ENCODE results near the gene PHACTR3.

The PHACTR3 gene

GRCh38 chr20:59743308-59743707 is 139.0 kb downstream of the PHACTR3 start:
- TF ChIP-seq, protein P1, sequence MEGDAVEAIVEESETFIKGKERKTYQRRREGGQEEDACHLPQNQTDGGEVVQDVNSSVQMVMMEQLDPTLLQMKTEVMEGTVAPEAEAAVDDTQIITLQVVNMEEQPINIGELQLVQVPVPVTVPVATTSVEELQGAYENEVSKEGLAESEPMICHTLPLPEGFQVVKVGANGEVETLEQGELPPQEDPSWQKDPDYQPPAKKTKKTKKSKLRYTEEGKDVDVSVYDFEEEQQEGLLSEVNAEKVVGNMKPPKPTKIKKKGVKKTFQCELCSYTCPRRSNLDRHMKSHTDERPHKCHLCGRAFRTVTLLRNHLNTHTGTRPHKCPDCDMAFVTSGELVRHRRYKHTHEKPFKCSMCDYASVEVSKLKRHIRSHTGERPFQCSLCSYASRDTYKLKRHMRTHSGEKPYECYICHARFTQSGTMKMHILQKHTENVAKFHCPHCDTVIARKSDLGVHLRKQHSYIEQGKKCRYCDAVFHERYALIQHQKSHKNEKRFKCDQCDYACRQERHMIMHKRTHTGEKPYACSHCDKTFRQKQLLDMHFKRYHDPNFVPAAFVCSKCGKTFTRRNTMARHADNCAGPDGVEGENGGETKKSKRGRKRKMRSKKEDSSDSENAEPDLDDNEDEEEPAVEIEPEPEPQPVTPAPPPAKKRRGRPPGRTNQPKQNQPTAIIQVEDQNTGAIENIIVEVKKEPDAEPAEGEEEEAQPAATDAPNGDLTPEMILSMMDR (conservative IDR thresholded peaks at IDR 0.05; ENCODE audit: low read depth, low read length) = no peak
- no peak overlapping the region for H3K4me3 ChIP-seq (ENCODE audit: low read depth, low read length)
- DNase-seq (ENCODE audit: low read depth) = no peak

- H3K4me3 ChIP-seq (ENCODE audit: low read depth, low read length) = no peak overlapping the region
- no peak for DNase-seq (ENCODE audit: low read depth)
- TF ChIP-seq, protein P1 (conservative IDR thresholded peaks at IDR 0.05; ENCODE audit: low read depth, low read length) = no peak
Measured at GRCh38 chr20:59743767-59744485, 139.6 kb downstream of the PHACTR3 start.

DNA sequence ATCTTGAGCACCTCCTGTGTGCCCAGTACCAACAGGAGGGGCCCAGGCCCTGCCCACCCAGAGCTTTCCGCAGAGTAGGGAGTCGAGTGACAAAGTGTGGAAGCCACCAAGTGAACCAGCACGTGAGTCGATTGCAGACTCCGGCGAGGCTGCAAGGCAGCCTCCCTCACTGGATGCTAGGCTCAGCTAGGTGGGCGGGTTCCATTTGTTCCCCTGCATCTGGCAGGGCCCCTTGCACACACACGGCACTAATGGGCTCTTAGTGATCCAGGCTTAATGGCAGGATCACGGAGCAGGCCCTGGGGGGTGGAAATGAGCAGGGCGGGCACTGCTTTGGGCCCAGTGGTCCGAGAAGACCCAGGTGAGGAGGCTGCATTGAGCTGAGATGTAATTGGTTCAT is 140.4 kb downstream of the PHACTR3 start:
- TF ChIP-seq, protein P1 (conservative IDR thresholded peaks at IDR 0.05; ENCODE audit: low read depth, low read length) = no peak

DNA sequence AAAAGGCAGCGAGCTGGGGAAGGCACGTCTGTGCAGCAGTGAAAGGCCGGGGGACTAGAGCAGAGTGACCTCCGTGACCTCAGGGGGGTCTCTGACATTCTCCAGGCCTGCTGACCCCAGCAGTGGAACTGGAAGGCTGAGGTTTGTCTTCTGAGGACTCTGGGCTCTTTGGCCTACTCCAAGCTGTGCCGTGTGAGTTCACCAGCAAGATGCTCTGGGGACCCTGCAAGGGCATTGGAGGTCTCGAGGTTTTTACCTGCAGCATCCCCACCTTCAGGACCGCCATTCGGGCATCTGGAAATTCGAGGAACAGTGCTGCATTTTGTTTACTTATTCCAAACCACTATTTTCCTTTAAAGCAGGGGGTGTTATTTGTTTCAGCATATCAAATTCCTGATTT is 140.9 kb downstream of the PHACTR3 start:
- H3K4me3 ChIP-seq (ENCODE audit: low read depth, low read length) = no peak overlapping the region
- DNase-seq (ENCODE audit: low read depth) = no peak
- TF ChIP-seq, protein P1 (conservative IDR thresholded peaks at IDR 0.05; ENCODE audit: low read depth, low read length) = no peak

More for the DNA sequence above, 140.4 kb downstream of the PHACTR3 start:
- H3K4me3 ChIP-seq (ENCODE audit: low read depth, low read length) = no peak overlapping the region
- no peak for DNase-seq (ENCODE audit: low read depth)

DNA sequence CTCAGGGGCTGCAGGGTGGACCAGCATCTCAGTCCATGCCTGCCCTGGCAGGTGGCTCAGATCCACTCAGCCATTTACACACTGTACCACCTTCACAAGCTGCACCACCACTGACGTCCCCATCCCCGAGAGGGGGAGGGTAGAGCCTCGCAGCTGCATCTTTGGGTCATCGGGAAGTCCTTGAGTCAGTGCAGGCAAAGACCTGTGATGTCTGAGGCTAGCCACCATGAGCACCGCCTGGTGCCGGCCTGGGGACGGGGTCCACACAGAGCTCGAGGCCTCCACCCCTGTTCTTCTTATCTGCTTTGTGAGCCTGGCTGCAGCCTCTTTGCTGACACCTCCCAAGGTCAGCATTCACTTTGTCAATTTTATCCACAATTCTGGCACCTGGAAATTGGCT is 141.4 kb downstream of the PHACTR3 start:
- H3K4me3 ChIP-seq (ENCODE audit: low read depth, low read length) = no peak overlapping the region
- DNase-seq (ENCODE audit: low read depth) = no peak
- TF ChIP-seq, protein P1 (conservative IDR thresholded peaks at IDR 0.05; ENCODE audit: low read depth, low read length) = no peak

GRCh38 chr20:59746155-59746554 is 141.8 kb downstream of the PHACTR3 start:
- TF ChIP-seq, protein P1 (conservative IDR thresholded peaks at IDR 0.05; ENCODE audit: low read depth, low read length) = no peak
- no peak for DNase-seq (ENCODE audit: low read depth)
- H3K4me3 ChIP-seq (ENCODE audit: low read depth, low read length) = no peak overlapping the region

All from choroid plexus epithelial cell (primary cell).